Activated T-cell treated with anti-CD3 and anti-CD28 coated beads for 4 hours (primary cell): ENCODE results near the gene SF3B6.

ENCODE experiments used
- DNase-seq: peaks from one replicate; pipeline ENCODE4 v3.0.0-alpha.2; 2020

The SF3B6 gene

DNA sequence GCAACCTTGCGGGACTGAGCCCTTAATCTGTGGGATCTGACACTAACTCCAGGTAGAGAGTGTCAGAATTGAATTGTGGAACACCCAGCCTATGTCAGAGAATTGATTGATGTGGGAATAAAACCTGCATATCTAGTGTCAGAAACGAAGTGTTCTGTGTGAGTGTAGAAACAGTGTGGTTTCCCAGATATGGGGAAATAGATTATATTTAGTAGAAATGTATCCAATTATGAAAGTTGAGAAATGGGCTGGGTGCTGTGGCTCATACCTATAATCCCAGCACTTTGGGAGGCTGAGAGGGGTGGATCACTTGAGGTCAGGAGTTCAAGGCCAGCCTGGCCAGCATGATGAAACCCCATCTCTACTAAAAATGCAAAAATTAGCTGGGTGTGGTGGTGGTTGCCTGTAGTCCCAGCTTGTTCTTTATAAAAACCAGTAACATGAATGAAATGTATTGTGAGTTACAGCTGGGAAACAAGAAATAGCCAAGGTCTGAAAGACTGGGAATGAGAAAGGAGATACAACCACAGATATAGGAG, 12.8 kb upstream of the SF3B6 start:
- DNase-seq, result no peak

- DNase-seq, result no peak
Observed at GRCh38 chr2:24087032-24087431, 10.9 kb upstream of the SF3B6 start.

DNA sequence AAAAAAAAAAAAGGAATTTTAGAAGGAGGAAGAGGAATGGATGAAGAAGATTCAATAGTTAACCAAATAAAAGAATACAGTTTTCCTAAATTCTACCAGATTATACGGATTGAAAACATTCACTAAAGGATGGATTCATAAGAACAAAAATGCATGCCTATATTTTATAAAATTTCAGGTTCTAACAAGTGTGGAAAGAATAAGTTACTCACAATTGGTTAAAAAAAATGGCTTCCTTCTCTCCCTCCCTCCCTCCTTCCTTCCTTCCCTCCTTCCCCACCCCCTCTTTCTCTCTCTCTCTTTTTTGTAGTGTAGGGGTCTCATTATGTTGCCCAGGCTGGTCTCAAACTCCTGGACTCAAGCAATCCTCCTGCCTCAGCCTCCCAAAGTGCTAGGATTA, 10.1 kb upstream of the SF3B6 start:
- no peak for DNase-seq

DNA sequence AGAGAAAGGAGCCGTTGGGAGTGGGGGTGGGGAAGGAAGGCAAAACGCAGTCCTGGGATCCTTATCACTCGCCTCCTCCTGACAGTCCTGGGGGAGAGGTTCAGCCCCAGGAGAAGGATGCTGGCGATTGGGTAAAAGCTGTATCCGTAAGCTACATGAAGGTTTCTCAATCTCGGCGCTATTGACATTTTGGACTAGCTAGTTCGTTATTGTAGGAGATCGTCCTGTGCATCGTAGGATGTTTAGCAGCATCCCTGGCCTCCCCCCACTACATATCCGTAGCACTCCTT, 9.0 kb upstream of the SF3B6 start:
- no peak for DNase-seq

DNA sequence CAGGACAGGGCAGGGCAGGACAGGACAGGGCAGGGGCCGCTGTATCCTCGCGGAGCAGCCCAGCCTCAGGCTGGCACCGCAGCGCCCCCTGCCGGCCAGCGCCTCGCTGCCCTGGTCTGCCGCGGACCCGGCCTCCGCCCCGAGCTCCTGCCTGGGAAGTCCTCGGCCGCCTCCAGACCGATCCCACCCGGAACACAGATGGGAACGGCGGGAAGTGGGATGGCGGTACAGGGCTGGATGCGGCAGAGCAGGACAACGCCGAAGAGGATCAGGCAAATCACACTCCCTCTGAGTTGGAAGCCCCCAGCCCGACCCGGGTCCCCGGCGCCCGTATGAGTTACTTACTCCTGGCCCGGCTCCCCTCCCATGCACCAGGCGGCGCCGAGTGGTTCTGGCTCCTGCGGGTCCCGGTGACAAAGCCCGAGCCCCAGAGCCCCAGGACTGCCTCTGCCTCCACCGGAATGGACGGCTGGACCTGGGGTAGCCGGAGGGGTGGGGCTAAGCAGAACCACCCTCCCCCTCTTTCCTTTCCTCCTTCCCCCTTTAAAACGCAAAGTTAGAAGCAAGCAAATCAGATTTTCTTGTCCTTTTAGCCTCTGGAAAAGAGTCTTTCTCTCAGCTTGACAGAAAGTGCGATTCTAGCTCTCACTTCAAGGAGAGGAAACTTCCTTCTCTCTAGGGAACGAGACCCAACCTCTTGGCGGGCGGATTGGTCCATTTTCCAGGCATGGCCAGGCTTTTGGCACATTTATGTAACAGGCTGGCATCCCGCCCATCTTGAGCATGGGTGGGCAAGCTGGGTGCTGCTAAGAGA, 8.5 kb upstream of the SF3B6 start, which contains the start of gene TP53I3:
TP53I3 (minus strand) TSS at position 449 of the 814 bp plus-strand sequence. CDS start 508 bp downstream, outside the sequence.
- DNase-seq, result peak; percentile 74

- peak; percentile 8 for DNase-seq
Observed at GRCh38 chr2:24083567-24084385, 7.7 kb upstream of the SF3B6 start.

- DNase-seq, result no peak
Observed at GRCh38 chr2:24082787-24083566, 6.9 kb upstream of the SF3B6 start.

GRCh38 chr2:24080701-24081100, 4.6 kb upstream of the SF3B6 start:
- DNase-seq, result no peak

DNA sequence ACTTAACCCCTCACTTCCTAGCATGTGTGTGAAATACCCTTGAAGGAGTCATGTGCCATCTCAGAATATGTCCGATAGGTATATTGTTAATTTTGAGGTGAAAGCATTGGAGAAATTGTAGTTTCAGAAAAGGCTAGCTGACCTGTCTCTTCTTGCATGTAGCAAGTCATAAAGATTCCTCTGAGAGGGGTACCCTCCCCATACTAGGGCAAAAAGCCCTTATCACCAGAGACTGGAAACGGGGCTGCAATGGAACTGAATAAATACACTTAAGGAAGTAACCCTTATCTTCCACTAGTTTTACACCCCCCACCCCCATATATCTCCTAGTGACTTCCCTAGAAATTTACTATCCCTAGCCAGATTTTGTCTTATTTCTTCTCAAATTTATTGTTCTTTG, 1.8 kb upstream of the SF3B6 start:
- DNase-seq, result no peak

- DNase-seq, result no peak
Observed at GRCh38 chr2:24077535-24077877, 1.4 kb upstream of the SF3B6 start.

DNA sequence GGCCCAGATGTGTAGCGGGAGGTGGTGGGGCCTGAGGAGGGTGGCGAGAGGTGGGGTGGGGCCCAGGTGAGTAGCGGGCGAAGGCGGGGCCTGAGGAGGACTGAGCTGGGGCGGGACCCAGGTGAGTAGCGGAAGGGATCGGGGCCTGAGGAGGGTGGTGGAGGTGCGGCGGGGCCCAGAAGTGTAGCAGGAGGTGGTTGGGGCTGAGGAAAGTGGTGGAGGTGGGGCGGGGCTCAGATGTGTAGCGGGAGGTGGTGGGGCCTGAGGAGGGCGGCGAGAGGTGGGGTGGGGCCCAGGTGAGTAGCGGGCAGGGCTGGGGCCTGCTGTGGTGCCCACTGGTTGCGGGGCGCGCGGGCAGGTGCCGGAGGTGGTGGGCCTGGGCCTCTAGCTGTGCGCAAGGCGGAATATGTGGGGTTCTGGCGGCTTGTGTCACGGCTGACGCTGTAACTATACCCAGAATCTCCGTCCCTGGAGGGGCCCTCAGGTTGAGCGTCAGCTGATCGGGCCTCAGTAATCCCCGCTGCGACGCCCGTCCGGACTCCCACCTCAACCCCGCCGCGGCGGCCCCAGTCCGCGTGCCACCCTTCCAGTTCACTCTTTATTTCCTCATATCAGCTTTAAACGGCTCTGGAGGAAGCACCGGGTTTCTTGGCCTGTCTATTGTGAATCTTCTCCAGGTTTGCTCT, 866 bp upstream of the SF3B6 start:
- DNase-seq, result no peak

DNA sequence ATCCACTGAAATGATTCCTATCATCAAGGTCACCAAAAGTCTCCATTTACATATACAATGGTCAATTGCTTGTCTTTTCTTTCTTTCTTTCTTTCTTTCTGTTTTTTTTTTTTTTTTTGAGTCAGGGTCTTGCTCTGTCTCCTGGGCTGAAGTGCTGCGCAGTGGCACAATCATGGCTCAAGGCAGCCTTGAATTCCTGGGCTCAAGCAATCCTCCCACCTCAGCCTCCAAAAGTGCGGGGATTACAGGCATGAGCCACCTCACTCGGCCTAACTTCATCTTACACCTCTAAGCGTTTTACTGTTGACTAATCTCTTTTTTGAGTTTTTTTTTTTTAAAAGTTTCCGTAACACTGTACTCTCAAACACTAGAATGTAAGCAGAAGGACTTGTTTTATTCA, 867 bp downstream of the SF3B6 start:
- DNase-seq, result no peak

DNA sequence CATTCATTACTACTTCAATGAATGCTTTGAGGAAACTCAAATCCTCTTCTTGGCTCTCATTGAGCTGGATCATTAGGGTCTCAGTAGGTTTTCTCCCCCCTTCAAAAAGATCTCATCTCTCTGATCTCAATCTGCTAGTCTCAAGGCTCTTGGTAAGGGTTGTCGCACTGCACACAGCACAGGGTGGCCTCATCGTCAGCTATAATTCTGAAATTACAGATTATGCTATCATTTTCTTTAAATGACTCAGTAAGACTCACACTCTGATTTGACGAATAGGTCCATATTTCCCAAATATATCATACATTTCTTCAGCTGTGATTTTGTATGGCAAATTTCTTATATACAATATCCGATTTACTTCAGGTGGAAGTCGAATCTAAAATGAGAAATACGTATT, 2.3 kb downstream of the SF3B6 start:
- DNase-seq, result no peak

GRCh38 chr2:24072259-24072658, 3.9 kb downstream of the SF3B6 start:
- no peak for DNase-seq

GRCh38 chr2:24065341-24065740, 10.8 kb downstream of the SF3B6 start:
- DNase-seq, result no peak

- DNase-seq, result no peak
Observed at GRCh38 chr2:24058564-24059271, 17.4 kb downstream of the SF3B6 start.

- DNase-seq, result no peak
Observed at GRCh38 chr2:24055750-24056149, 20.4 kb downstream of the SF3B6 start.

GRCh38 chr2:24054366-24055010, 21.6 kb downstream of the SF3B6 start:
- DNase-seq, result no peak

DNA sequence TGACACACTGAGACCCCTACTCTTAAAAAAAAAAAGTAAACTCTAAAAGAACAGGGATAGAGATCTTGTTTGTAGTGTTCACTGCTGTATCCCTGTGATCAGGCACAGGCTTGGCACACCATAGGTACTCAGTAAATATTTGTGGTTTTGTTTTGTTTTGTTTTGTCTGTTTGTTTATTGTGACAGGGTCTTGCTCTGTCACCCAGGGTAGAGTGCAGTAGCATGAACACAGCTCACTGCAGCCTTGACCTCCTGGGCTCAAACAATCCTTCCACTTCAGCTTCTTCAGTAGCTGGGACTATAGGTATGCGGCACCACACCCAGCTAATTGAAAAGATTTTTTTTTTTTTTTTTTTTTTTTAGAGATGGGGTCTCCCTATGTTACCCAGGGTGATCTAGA, 23.2 kb downstream of the SF3B6 start:
- DNase-seq, result no peak

DNA sequence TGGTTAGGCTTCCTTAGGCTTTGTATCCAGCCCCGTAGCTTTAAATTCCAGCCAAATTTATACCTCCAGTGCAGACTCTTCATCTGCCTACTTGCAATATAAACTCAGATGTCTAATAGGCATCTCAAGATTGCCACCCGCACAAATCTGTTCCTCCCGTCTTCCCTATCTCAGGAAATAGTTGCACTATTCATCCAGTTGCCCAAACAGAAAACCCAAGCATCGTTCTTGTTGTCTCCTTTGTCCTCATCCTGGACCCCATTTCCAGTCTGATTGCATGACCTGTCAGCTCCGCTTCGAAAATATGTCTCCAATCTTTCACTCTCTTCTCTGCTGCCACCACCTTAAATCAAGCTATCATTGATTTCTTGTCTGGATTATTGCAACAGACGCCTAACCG, 24.3 kb downstream of the SF3B6 start:
- no peak for DNase-seq
